Liver (tissue), 3 donors: ENCODE data around the gene GUK1.

Experiments used
- CTCF ChIP-seq: fragments of 150-350 bp; IDR thresholded peaks from 2 replicates; pipeline ENCODE4 v1.5.1; 2017; ENCODE audit warnings: improper control_type of control experiment, low read depth, low read length; ENCODE audit not compliant: missing input control
- EGR1 ChIP-seq, 2 donors: IDR thresholded peaks; 2 replicates each; pipeline ENCODE4 v1.6.1; 2016 to 2018; ENCODE audit warnings: antibody characterized with exemption in 2 of 2, low read depth in 2 of 2
- GABPA ChIP-seq, 2 donors: IDR thresholded peaks in 1 of 2; conservative IDR thresholded peaks in 1 of 2; 2 replicates each; pipeline ENCODE4 v1.6.1; 2016; ENCODE audit warnings: antibody characterized with exemption in 2 of 2, mild to moderate bottlenecking in 1 of 2, moderate library complexity in 1 of 2
- HNF4A ChIP-seq, 2 donors: conservative IDR thresholded peaks; 2 replicates each; pipeline ENCODE4 v1.6.1; 2016; ENCODE audit warnings: antibody characterized with exemption in 2 of 2, mild to moderate bottlenecking in 2 of 2
- MAX ChIP-seq: IDR thresholded peaks from 2 replicates; pipeline ENCODE4 v1.6.1; 2016; ENCODE audit warnings: antibody characterized with exemption
- SP1 ChIP-seq: IDR thresholded peaks from 2 replicates; pipeline ENCODE4 v1.6.1; 2018; ENCODE audit warnings: antibody characterized with exemption, mild to moderate bottlenecking
- TAF1 ChIP-seq: conservative IDR thresholded peaks from 2 replicates; pipeline ENCODE4 v1.6.1; 2016; ENCODE audit warnings: antibody characterized with exemption, mild to moderate bottlenecking
- YY1 ChIP-seq: IDR thresholded peaks from 2 replicates; pipeline ENCODE4 v1.6.1; 2016; ENCODE audit warnings: antibody characterized with exemption, mild to moderate bottlenecking
- ZBTB33 ChIP-seq: IDR thresholded peaks from 2 replicates; pipeline ENCODE4 v1.6.1; 2016; ENCODE audit warnings: antibody characterized with exemption
- donor health status: healthy.
- donor health status: healthy.

DNA sequence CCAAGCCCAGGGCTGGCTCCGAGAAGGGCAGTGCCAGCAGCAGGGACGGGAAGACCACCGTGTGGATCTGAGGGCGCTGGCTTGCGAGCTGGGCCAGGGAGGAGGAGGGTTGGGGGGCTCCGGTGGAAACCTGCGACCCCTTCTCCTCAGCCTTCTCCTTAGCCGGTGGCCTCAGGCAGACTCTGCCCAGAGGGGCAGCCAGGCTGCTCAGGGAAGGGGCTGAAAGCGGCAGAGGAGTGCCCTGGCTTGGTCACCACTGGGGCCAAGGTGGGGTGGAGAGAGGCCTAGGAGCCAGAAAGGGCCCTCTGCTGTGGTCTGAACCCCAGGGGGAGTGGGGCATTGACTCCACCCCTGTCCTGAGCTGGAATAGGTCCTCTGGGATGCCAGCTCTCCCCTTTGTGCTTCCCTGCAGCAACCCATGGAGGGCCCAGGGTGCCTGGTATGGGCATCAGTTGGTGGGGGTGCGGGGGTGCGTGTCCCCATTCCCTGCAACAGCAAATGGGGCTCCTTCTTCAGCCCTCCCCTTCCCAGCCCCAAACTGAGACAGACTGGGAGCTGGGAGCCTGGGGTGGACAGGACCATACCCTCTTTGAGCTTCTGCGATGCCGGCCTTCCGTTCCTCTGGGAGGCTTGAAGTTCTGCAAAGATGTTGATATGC lies 19.1 kb downstream of the GUK1 start:
- TF ChIP-seq HNF4A (conservative IDR thresholded peaks at IDR 0.05) = no peak
- TF ChIP-seq SP1 = no peak
- TF ChIP-seq YY1 = no peak
- TF ChIP-seq CTCF = no peak
- no peak for TF ChIP-seq EGR1 (IDR thresholded peaks at IDR 0.05; ENCODE audit: low read depth in 2 of 2)
- TF ChIP-seq TAF1 = no peak
- no peak for TF ChIP-seq GABPA (IDR thresholded peaks at IDR 0.05 in 1 of 2, conservative IDR thresholded peaks at IDR 0.05 in 1 of 2)
- no peak for TF ChIP-seq ZBTB33
- TF ChIP-seq MAX = no peak
